ENCODE results near the gene MRPL10. TPM values are rescaled to one million over a fixed set of nuclear protein-coding genes. Genes with fewer than 3 reads are reported as not detected.

Gene MRPL10
- polyA plus RNA-seq, 4 donors, result 47.0 to 54.1 (median 50.7) TPM

- no peak overlapping the region for H3K4me3 ChIP-seq (ENCODE audit: low read depth in 1 of 3, low read length in 3 of 3)
- WGBS, 3 donors, result 92 to 95% (median 94%) methylated on average over 13 of the region's 13 CpGs
- FAIRE-seq, result no peak
- no peak overlapping the region for H3K27ac ChIP-seq (ENCODE audit: low read depth in 1 of 3, low read length in 2 of 3)
- H3K4me1 ChIP-seq (ENCODE audit: control insufficient read depth in 3 of 3, insufficient read depth in 2 of 3, low read depth in 1 of 3, low read length in 2 of 3), result peaks cover 2 to 55% (median 7%) of the 10 kb centered on the region in 3 donors
- no peaks in the 10 kb centered on the region for H3K9me3 ChIP-seq (ENCODE audit: control insufficient read depth in 2 of 2, insufficient read depth in 1 of 2, low read depth in 1 of 2, low read length in 1 of 2)
- no peaks in the 10 kb centered on the region for H3K27me3 ChIP-seq (ENCODE audit: control insufficient read depth in 3 of 3, insufficient read depth in 3 of 3, low read length in 3 of 3)
- no peak for DNase-seq
- peaks cover 0 to 55% (median 8%) of the 10 kb centered on the region in 3 donors for H3K36me3 ChIP-seq (ENCODE audit: control insufficient read depth in 3 of 3, insufficient read depth in 2 of 3, low read depth in 1 of 3, low read length in 3 of 3)
Observed at GRCh38 chr17:47838636-47839035, 7.3 kb upstream of the MRPL10 start.

GRCh38 chr17:47837401-47838039 lies 6.2 kb upstream of the MRPL10 start:
- H3K27me3 ChIP-seq (ENCODE audit: control insufficient read depth in 3 of 3, insufficient read depth in 3 of 3, low read length in 3 of 3), result no peaks in the 10 kb centered on the region
- H3K36me3 ChIP-seq (ENCODE audit: control insufficient read depth in 3 of 3, insufficient read depth in 2 of 3, low read depth in 1 of 3, low read length in 3 of 3), result peaks cover 0 to 55% (median 8%) of the 10 kb centered on the region in 3 donors
- no peak overlapping the region for H3K4me3 ChIP-seq (ENCODE audit: low read depth in 1 of 3, low read length in 3 of 3)
- H3K27ac ChIP-seq (ENCODE audit: low read depth in 1 of 3, low read length in 2 of 3), result peak overlapping the region in 1 of 3 donors; percentile 19
- H3K4me1 ChIP-seq (ENCODE audit: control insufficient read depth in 3 of 3, insufficient read depth in 2 of 3, low read depth in 1 of 3, low read length in 2 of 3), result peaks cover 2 to 48% (median 7%) of the 10 kb centered on the region in 3 donors
- WGBS, 3 donors, result 69 to 77% (median 77%) methylated on average over 13 of the region's 13 CpGs
- DNase-seq (peak in 1 of 2 donors; percentile 55), FAIRE-seq (no peak)
- no peaks in the 10 kb centered on the region for H3K9me3 ChIP-seq (ENCODE audit: control insufficient read depth in 2 of 2, insufficient read depth in 1 of 2, low read depth in 1 of 2, low read length in 1 of 2)

DNA sequence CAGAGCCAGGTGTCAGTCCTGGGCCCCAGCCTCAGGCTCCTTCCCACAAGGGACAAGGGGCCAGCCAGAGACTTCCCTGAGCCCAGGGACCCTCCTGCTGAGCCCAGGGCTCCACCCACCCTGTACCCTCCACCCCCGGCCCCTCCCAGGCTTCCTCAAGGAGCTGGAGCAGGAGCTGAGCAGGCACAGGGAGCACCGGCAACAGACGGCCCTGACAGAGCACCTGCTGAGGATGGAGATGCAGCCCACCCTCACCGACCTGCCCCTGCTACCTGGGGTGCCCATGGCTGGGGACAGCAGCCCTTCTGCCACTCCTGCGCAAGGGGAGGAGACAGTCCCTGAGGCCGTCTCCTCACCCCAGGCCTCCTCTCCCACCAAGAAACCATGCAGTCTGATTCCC lies 5.3 kb upstream of the MRPL10 start:
- Histone ChIP-seq H3K9me3 (ENCODE audit: control insufficient read depth in 2 of 2, insufficient read depth in 1 of 2, low read depth in 1 of 2, low read length in 1 of 2) (no peaks in the 10 kb centered on the region), H3K4me3 (ENCODE audit: low read depth in 1 of 3, low read length in 3 of 3) (no peak overlapping the region), H3K36me3 (ENCODE audit: control insufficient read depth in 3 of 3, insufficient read depth in 2 of 3, low read depth in 1 of 3, low read length in 3 of 3) (peaks cover 0 to 55% (median 8%) of the 10 kb centered on the region in 3 donors), H3K27me3 (ENCODE audit: control insufficient read depth in 3 of 3, insufficient read depth in 3 of 3, low read length in 3 of 3) (no peaks in the 10 kb centered on the region), H3K4me1 (ENCODE audit: control insufficient read depth in 3 of 3, insufficient read depth in 2 of 3, low read depth in 1 of 3, low read length in 2 of 3) (peaks cover 2 to 48% (median 7%) of the 10 kb centered on the region in 3 donors), H3K27ac (ENCODE audit: low read depth in 1 of 3, low read length in 2 of 3) (no peak overlapping the region)
- no peak for DNase-seq
- FAIRE-seq, result no peak
- WGBS, 3 donors, result 86 to 93% (median 92%) methylated on average over 5 to 6 of the region's 6 CpGs

GRCh38 chr17:47834756-47835155 lies 3.4 kb upstream of the MRPL10 start:
- no peak overlapping the region for H3K4me3 ChIP-seq (ENCODE audit: low read depth in 1 of 3, low read length in 3 of 3)
- H3K36me3 ChIP-seq (ENCODE audit: control insufficient read depth in 3 of 3, insufficient read depth in 2 of 3, low read depth in 1 of 3, low read length in 3 of 3), result peaks cover 0 to 50% (median 8%) of the 10 kb centered on the region in 3 donors
- peaks cover 2 to 45% (median 2%) of the 10 kb centered on the region in 3 donors for H3K4me1 ChIP-seq (ENCODE audit: control insufficient read depth in 3 of 3, insufficient read depth in 2 of 3, low read depth in 1 of 3, low read length in 2 of 3)
- no peak for DNase-seq
- no peak overlapping the region for H3K27ac ChIP-seq (ENCODE audit: low read depth in 1 of 3, low read length in 2 of 3)
- no peak for FAIRE-seq
- H3K27me3 ChIP-seq (ENCODE audit: control insufficient read depth in 3 of 3, insufficient read depth in 3 of 3, low read length in 3 of 3), result no peaks in the 10 kb centered on the region
- WGBS, 3 donors, result 57 to 69% (median 65%) methylated on average over 5 of the region's 5 CpGs
- H3K9me3 ChIP-seq (ENCODE audit: control insufficient read depth in 2 of 2, insufficient read depth in 1 of 2, low read depth in 1 of 2, low read length in 1 of 2), result no peaks in the 10 kb centered on the region

- Histone ChIP-seq H3K27me3 (ENCODE audit: control insufficient read depth in 3 of 3, insufficient read depth in 3 of 3, low read length in 3 of 3) (no peaks in the 10 kb centered on the region), H3K4me1 (ENCODE audit: control insufficient read depth in 3 of 3, insufficient read depth in 2 of 3, low read depth in 1 of 3, low read length in 2 of 3) (peaks cover 2 to 17% (median 2%) of the 10 kb centered on the region in 3 donors), H3K36me3 (ENCODE audit: control insufficient read depth in 3 of 3, insufficient read depth in 2 of 3, low read depth in 1 of 3, low read length in 3 of 3) (peaks cover 0 to 39% (median 8%) of the 10 kb centered on the region in 3 donors), H3K4me3 (ENCODE audit: low read depth in 1 of 3, low read length in 3 of 3) (peak overlapping the region in 2 of 3 donors; percentile 0 to 85), H3K27ac (ENCODE audit: low read depth in 1 of 3, low read length in 2 of 3) (no peak overlapping the region), H3K9me3 (ENCODE audit: control insufficient read depth in 2 of 2, insufficient read depth in 1 of 2, low read depth in 1 of 2, low read length in 1 of 2) (no peaks in the 10 kb centered on the region)
- FAIRE-seq (no peak), DNase-seq (no peak)
- 5 to 15% (median 12%) methylated on average over 7 of the region's 7 CpGs for WGBS, 3 donors
Observed at GRCh38 chr17:47831934-47832327, 590 bp upstream of the MRPL10 start.

- 51 to 65% (median 61%) methylated on average over 18 of the region's 18 CpGs for WGBS, 3 donors
- DNase-seq (peak in 1 of 2 donors; percentile 46), FAIRE-seq (no peak)
- H3K27me3 ChIP-seq (ENCODE audit: control insufficient read depth in 3 of 3, insufficient read depth in 3 of 3, low read length in 3 of 3), result no peaks in the 10 kb centered on the region
- no peaks in the 10 kb centered on the region for H3K9me3 ChIP-seq (ENCODE audit: control insufficient read depth in 2 of 2, insufficient read depth in 1 of 2, low read depth in 1 of 2, low read length in 1 of 2)
- H3K27ac ChIP-seq (ENCODE audit: low read depth in 1 of 3, low read length in 2 of 3), result peak overlapping the region; percentile 61 to 90 (median 75)
- peaks cover 2 to 16% (median 2%) of the 10 kb centered on the region in 3 donors for H3K4me1 ChIP-seq (ENCODE audit: control insufficient read depth in 3 of 3, insufficient read depth in 2 of 3, low read depth in 1 of 3, low read length in 2 of 3)
- peak overlapping the region; percentile 82 to 89 (median 85) for H3K4me3 ChIP-seq (ENCODE audit: low read depth in 1 of 3, low read length in 3 of 3)
- peaks cover 5 to 36% (median 13%) of the 10 kb centered on the region in 3 donors for H3K36me3 ChIP-seq (ENCODE audit: control insufficient read depth in 3 of 3, insufficient read depth in 2 of 3, low read depth in 1 of 3, low read length in 3 of 3)
Observed at GRCh38 chr17:47830396-47831002, 842 bp downstream of the MRPL10 start.

DNA sequence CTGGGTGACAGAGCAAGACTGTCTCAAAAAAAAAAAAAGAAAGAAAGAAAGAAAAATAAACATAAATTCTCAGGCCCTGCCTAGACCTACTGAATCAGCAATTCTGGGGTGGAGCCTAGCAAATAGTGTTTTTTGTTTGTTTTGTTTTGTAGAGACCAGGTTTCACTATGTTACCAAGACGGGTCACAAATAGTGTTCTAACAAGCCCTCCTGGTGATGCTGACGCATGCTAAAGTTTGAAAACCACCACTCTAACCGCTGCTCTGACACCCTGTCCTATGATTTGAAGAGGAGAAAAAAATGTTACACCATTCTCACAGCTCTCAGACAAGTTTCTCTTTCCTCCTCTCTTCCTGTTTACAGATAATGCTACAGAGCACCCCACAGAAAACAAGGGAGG lies 1.5 kb downstream of the MRPL10 start:
- peaks cover 5 to 35% (median 16%) of the 10 kb centered on the region in 3 donors for H3K36me3 ChIP-seq (ENCODE audit: control insufficient read depth in 3 of 3, insufficient read depth in 2 of 3, low read depth in 1 of 3, low read length in 3 of 3)
- DNase-seq (peak in 1 of 2 donors; percentile 68), FAIRE-seq (no peak)
- H3K4me3 ChIP-seq (ENCODE audit: low read depth in 1 of 3, low read length in 3 of 3), result no peak overlapping the region
- H3K4me1 ChIP-seq (ENCODE audit: control insufficient read depth in 3 of 3, insufficient read depth in 2 of 3, low read depth in 1 of 3, low read length in 2 of 3), result peaks cover 2 to 16% (median 2%) of the 10 kb centered on the region in 3 donors
- H3K27ac ChIP-seq (ENCODE audit: low read depth in 1 of 3, low read length in 2 of 3), result peak overlapping the region in 2 of 3 donors; percentile 65 to 90
- no peaks in the 10 kb centered on the region for H3K9me3 ChIP-seq (ENCODE audit: control insufficient read depth in 2 of 2, insufficient read depth in 1 of 2, low read depth in 1 of 2, low read length in 1 of 2)
- H3K27me3 ChIP-seq (ENCODE audit: control insufficient read depth in 3 of 3, insufficient read depth in 3 of 3, low read length in 3 of 3), result no peaks in the 10 kb centered on the region
- 63 to 79% (median 79%) methylated on average over 3 of the region's 3 CpGs for WGBS, 3 donors

GRCh38 chr17:47823519-47823918 lies 7.8 kb downstream of the MRPL10 start:
- Histone ChIP-seq H3K27ac (ENCODE audit: low read depth in 1 of 3, low read length in 2 of 3) (no peak overlapping the region), H3K27me3 (ENCODE audit: control insufficient read depth in 3 of 3, insufficient read depth in 3 of 3, low read length in 3 of 3) (no peaks in the 10 kb centered on the region), H3K36me3 (ENCODE audit: control insufficient read depth in 3 of 3, insufficient read depth in 2 of 3, low read depth in 1 of 3, low read length in 3 of 3) (peaks cover 9 to 62% (median 17%) of the 10 kb centered on the region in 3 donors), H3K4me1 (ENCODE audit: control insufficient read depth in 3 of 3, insufficient read depth in 2 of 3, low read depth in 1 of 3, low read length in 2 of 3) (peaks cover 0 to 22% (median 0%) of the 10 kb centered on the region in 3 donors), H3K4me3 (ENCODE audit: low read depth in 1 of 3, low read length in 3 of 3) (no peak overlapping the region), H3K9me3 (ENCODE audit: control insufficient read depth in 2 of 2, insufficient read depth in 1 of 2, low read depth in 1 of 2, low read length in 1 of 2) (no peaks in the 10 kb centered on the region)
- 84 to 89% (median 87%) methylated on average over 4 of the region's 4 CpGs for WGBS, 3 donors
- no peak for DNase-seq
- FAIRE-seq, result no peak

Data from small intestine (tissue), 7 donors.